Activated naive CD4-positive, alpha-beta T cell (primary cell): ENCODE results near the gene LARGE1.
A peak's percentile ranks its signal among the peaks of the same experiment; 100 is the strongest.

Experiments
- DNase-seq, 4 experiments: peaks; one replicate each; lab custom pipeline; 2025; lab: John Stamatoyannopoulos, UW

LARGE1 gene

GRCh38 chr22:33315117-33315516 lies 605.2 kb downstream of the LARGE1 start:
- DNase-seq, result no peak

GRCh38 chr22:33314316-33314715 lies 606.0 kb downstream of the LARGE1 start:
- no peak for DNase-seq

GRCh38 chr22:33303099-33303498 lies 617.2 kb downstream of the LARGE1 start:
- no peak for DNase-seq

GRCh38 chr22:33302549-33302948 lies 617.7 kb downstream of the LARGE1 start:
- no peak for DNase-seq

- peak in 2 of 4 experiments; percentile 7 to 21 for DNase-seq
Measured at GRCh38 chr22:33302049-33302545, 618.2 kb downstream of the LARGE1 start.

- DNase-seq, result no peak
Measured at GRCh38 chr22:33300165-33300564, 620.1 kb downstream of the LARGE1 start.

- DNase-seq, result no peak
Measured at GRCh38 chr22:33299245-33299956, 620.9 kb downstream of the LARGE1 start.

GRCh38 chr22:33296941-33297340 lies 623.3 kb downstream of the LARGE1 start:
- no peak for DNase-seq

GRCh38 chr22:33288078-33288477 lies 632.2 kb downstream of the LARGE1 start:
- DNase-seq, result no peak

GRCh38 chr22:33275073-33275443 lies 645.2 kb downstream of the LARGE1 start:
- DNase-seq, result no peak

- DNase-seq, result no peak
Measured at GRCh38 chr22:33274214-33275072, 645.8 kb downstream of the LARGE1 start.

GRCh38 chr22:33272871-33273270 lies 647.4 kb downstream of the LARGE1 start:
- no peak for DNase-seq

- DNase-seq, result no peak
Measured at GRCh38 chr22:33272180-33272579, 648.1 kb downstream of the LARGE1 start.

GRCh38 chr22:33271390-33272161 lies 648.7 kb downstream of the LARGE1 start:
- no peak for DNase-seq

- DNase-seq, result no peak
Measured at GRCh38 chr22:33270596-33270995, 649.7 kb downstream of the LARGE1 start.

GRCh38 chr22:33261699-33262098 lies 658.6 kb downstream of the LARGE1 start:
- DNase-seq, result no peak

GRCh38 chr22:33260498-33260897 lies 659.8 kb downstream of the LARGE1 start:
- no peak for DNase-seq

GRCh38 chr22:33255791-33256190 lies 664.5 kb downstream of the LARGE1 start:
- no peak for DNase-seq

- DNase-seq, result no peak
Measured at GRCh38 chr22:33248948-33249347, 671.3 kb downstream of the LARGE1 start.

GRCh38 chr22:33247758-33248157 lies 672.5 kb downstream of the LARGE1 start:
- no peak for DNase-seq

- no peak for DNase-seq
Measured at GRCh38 chr22:33242078-33242477, 678.2 kb downstream of the LARGE1 start.

GRCh38 chr22:33240888-33241475 lies 679.3 kb downstream of the LARGE1 start:
- no peak for DNase-seq
